ENCODE measurements around the gene TEX55. TPM values are rescaled to one million over a fixed set of nuclear protein-coding genes. Genes with fewer than 3 reads are reported as not detected.

Gene TEX55
- total RNA-seq, 4 donors from 2014 or later: not detected

GRCh38 chr3:119176778-119177177 lies 30.8 kb downstream of the TEX55 start:
- no peak for ATAC-seq
- Histone ChIP-seq H3K9me3 (no peaks in the 10 kb centered on the region), H3K4me1 (no peaks in the 10 kb centered on the region), H3K27me3 (no peaks in the 10 kb centered on the region), H3K27ac (no peak overlapping the region), H3K4me3 (no peak overlapping the region), H3K36me3 (no peaks in the 10 kb centered on the region)
- 59 to 87% methylated on average over 2 to 4 of the region's 4 CpGs for WGBS, 2 donors (ENCODE audit: low coverage in 1 of 2)
- TF ChIP-seq CTCF (IDR thresholded peaks at IDR 0.05): no peak
- no peak for TF ChIP-seq EP300 (IDR thresholded peaks at IDR 0.05)
- TF ChIP-seq POLR2AphosphoS5 (IDR thresholded peaks at IDR 0.05): no peak
- TF ChIP-seq POLR2A (IDR thresholded peaks at IDR 0.05): no peak

- no peaks in the 10 kb centered on the region for H3K27me3 ChIP-seq
- ATAC-seq: no peak
- no peaks in the 10 kb centered on the region for H3K36me3 ChIP-seq
- no peaks in the 10 kb centered on the region for H3K9me3 ChIP-seq
- H3K4me3 ChIP-seq: no peak overlapping the region
- no peaks in the 10 kb centered on the region for H3K4me1 ChIP-seq
- no peak overlapping the region for H3K27ac ChIP-seq
- TF ChIP-seq POLR2A (IDR thresholded peaks at IDR 0.05) (no peak), EP300 (IDR thresholded peaks at IDR 0.05) (no peak), CTCF (IDR thresholded peaks at IDR 0.05) (no peak), POLR2AphosphoS5 (IDR thresholded peaks at IDR 0.05) (no peak)
- 65 to 85% methylated on average over 4 of the region's 4 CpGs for WGBS, 2 donors (ENCODE audit: low coverage in 1 of 2)
These were observed 31.4 kb downstream of the TEX55 start for GRCh38 chr3:119177321-119177720.

GRCh38 chr3:119181765-119182164 lies 35.8 kb downstream of the TEX55 start:
- TF ChIP-seq CTCF (IDR thresholded peaks at IDR 0.05) (no peak), EP300 (IDR thresholded peaks at IDR 0.05) (no peak), POLR2A (IDR thresholded peaks at IDR 0.05) (no peak), POLR2AphosphoS5 (IDR thresholded peaks at IDR 0.05) (no peak)
- H3K36me3 ChIP-seq: no peaks in the 10 kb centered on the region
- no peak overlapping the region for H3K4me3 ChIP-seq
- no peak overlapping the region for H3K27ac ChIP-seq
- ATAC-seq: no peak
- WGBS, 2 donors (ENCODE audit: low coverage in 1 of 2): 74 to 77% methylated on average over 3 of the region's 3 CpGs
- no peaks in the 10 kb centered on the region for H3K27me3 ChIP-seq
- no peaks in the 10 kb centered on the region for H3K9me3 ChIP-seq
- H3K4me1 ChIP-seq: no peaks in the 10 kb centered on the region

- Histone ChIP-seq H3K36me3 (no peaks in the 10 kb centered on the region), H3K4me1 (no peaks in the 10 kb centered on the region), H3K9me3 (no peaks in the 10 kb centered on the region), H3K4me3 (no peak overlapping the region), H3K27ac (no peak overlapping the region), H3K27me3 (no peaks in the 10 kb centered on the region)
- no peak for TF ChIP-seq EP300 (IDR thresholded peaks at IDR 0.05)
- 84% methylated on average over 6 of the region's 9 CpGs; no CpG with 5 or more reads in 1 of the 2 donors for WGBS, 2 donors (ENCODE audit: low coverage in 1 of 2)
- ATAC-seq: no peak
These were observed 38.1 kb downstream of the TEX55 start for GRCh38 chr3:119184111-119184510.

GRCh38 chr3:119184796-119185570 lies 39.0 kb downstream of the TEX55 start:
- Histone ChIP-seq H3K36me3 (no peaks in the 10 kb centered on the region), H3K9me3 (no peaks in the 10 kb centered on the region), H3K27me3 (no peaks in the 10 kb centered on the region), H3K27ac (no peak overlapping the region), H3K4me3 (no peak overlapping the region), H3K4me1 (no peaks in the 10 kb centered on the region)
- TF ChIP-seq EP300 (IDR thresholded peaks at IDR 0.05): no peak
- no peak for TF ChIP-seq POLR2AphosphoS5 (IDR thresholded peaks at IDR 0.05)
- no peak for TF ChIP-seq POLR2A (IDR thresholded peaks at IDR 0.05)
- TF ChIP-seq CTCF (IDR thresholded peaks at IDR 0.05): no peak
- WGBS, 2 donors (ENCODE audit: low coverage in 1 of 2): 81 to 82% methylated on average over 7 of the region's 7 CpGs
- ATAC-seq: no peak

Measured in gastroesophageal sphincter (tissue), 4 donors.